ENCODE data around the gene RABL3.
"Not testable (repeated sequence)": the region's sequence is repeated elsewhere in the genome, so short reads cannot be mapped to it uniquely, and the experiment has no call there.

Gene RABL3, protein sequence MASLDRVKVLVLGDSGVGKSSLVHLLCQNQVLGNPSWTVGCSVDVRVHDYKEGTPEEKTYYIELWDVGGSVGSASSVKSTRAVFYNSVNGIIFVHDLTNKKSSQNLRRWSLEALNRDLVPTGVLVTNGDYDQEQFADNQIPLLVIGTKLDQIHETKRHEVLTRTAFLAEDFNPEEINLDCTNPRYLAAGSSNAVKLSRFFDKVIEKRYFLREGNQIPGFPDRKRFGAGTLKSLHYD

DNA sequence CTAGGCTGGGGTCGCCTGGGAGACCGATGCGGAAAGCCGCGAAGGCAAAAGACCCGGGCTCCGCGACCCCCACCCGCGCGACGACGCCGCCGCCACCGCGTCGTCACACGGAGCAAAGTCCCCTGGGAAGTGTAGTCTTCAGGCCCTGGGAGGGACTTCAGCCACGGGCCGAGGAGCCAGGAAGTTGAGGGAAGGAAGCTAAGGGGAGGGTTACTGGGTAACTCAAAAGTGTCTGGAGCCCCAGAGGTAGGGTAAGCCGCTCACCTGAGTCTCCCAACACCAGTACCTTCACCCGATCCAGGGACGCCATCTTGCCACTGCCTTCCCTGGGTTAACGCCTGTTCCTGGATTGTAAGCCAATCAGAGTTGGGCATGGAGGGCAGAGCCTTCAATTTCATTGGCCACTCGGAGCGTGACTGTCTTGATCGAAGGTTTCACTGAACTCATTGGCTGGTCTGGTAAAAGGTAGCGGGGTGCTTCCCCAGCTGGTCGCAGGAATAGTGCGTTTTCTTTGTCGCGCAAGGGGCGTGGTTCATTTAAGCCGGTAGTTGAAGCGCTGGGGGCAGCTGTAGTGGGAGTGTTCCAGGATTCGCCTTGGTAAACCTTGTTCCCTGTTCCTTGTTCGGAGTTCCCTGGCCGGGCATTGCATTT lies at the start of gene RABL3, which contains the start of gene GTF2E1:
TSS of gene RABL3 (minus strand) at position 319 of the 651 bp plus-strand sequence. CDS start at position 310, 9 bp downstream.
TSS of gene GTF2E1 (plus strand) at position 547 of the 651 bp plus-strand sequence. CDS start 7,809 bp downstream, outside the sequence.
- DNase-seq = peak; percentile 95 to 97

DNA sequence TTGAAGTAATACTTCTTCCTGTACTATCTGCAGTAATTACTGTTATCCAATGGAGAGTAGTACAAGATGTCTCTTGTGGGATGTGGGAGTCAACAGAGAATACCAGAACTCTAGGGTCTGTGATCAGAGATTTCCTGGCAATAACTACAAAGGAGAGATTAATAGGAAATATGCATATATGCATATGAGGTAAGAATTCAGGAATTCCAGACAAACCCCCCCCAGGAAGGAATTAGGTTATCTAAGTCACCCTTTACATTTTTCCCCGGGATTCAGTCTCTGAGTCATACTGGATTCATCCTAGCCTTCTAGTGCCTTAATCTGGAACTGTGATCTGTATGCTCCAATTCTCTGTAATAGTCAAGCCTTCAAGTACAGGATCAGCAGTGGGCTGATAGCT lies 49.6 kb upstream of the RABL3 start:
- DNase-seq = no peak

DNA sequence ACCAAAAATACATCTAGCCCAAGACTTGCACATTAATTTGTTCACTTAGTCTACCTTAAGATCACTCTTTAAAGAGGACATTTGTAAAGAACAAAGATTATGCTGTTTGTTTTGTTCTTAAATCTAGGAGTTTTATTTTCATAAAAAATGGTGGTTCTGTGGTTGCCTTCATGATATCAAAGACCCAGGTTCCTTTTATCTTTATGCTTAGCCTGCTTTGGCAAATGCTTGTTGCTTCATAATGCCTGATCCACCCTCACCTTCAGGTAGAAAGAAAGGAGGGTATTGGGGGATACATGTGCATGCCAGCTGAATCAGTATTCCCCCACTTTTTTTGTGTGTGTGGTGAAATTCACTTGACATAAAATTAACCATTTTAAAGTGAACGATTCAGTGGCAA lies 48.7 kb upstream of the RABL3 start:
- no peak for DNase-seq

DNA sequence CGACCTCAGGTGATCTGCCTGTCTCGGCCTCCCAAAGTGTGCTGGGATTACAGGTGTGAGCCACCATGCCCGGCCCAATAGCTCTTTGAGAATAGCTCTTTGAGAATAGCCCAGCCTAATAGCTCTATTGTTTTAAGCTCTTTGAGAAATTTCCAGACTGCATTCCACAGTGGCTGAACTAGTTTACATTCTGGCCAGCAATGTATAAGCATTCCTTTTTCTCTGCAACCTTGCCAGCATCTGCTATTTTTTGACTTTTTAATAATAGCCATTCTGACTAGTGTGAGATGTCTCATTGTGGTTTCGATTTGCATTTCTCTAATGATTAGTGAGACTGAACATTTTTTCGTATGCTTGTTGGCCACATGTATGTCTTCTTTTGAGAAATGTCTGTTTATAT lies 43.5 kb upstream of the RABL3 start:
- DNase-seq = not testable (repeated sequence)

DNA sequence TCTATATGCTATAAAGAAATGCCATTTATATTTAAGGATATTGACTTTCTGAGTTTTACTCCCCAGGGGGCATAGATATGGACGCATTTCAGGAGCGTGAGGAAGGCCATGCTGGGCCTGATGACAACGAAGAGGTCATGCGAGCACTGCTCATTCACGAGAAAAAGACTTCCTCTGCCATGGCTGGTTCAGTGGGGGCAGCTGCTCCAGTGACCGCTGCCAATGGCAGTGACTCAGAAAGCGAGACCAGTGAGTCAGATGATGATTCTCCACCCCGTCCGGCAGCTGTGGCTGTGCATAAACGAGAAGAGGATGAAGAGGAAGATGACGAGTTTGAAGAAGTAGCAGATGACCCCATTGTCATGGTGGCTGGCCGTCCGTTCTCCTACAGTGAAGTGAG lies 38.7 kb upstream of the RABL3 start:
- DNase-seq = peak in 1 of 2 experiments; percentile 19

DNA sequence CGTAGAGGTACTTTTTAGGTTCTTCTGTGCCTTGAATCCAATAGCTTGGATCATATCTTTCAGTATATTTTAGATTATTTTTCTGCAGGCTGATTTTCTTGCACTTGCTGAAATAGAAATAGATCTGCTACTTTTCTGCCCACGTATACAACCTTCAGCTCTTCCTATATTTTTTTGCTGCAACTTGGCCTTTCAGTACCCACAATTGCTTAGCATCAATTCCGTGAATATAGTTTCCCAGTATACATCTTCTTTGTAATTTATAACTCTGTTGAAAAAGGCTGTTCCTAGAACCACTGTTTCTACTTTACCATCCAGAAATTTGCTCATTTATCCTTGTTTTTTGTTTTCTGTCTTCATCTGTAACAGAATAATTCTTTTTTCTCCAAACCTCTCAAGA lies 36.5 kb upstream of the RABL3 start:
- DNase-seq = no peak

DNA sequence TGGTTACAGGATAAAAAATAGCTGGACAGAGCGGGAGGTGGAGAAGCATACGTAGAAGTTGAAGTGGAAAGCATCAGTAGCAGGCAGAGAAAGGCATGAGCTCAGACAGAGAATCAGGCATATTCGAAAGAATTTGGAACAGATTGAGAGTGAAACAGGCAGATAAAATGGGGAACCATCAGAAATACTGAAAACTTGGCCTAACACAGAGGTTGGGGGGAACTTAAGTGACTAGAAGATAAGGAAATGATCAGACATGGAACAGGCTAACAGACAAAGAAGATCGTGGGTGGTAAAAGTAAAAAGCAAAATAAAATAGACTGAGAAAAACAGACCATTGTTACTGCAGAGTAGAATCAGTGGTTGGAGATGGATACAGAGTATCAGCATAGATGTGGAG lies 33.1 kb upstream of the RABL3 start:
- no peak for DNase-seq

DNA sequence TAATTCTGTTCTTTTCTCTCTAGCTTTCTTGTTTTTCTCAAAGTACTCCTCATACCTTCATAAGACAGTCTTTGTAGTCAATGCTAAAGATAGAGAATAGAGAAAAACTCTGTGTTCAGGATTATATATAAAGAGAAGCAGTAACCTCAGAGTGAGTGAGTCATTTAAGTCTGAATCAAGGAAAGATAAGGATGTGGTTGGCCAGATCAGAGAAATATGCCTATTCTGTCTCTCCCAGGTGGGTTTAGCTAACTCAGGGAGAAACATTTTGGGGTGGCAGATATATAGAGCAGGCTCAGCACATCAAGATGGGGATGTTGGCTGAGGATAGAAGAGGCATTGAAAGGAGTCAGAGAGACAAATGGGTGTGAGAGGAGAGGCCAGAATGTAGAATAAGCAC lies 31.6 kb upstream of the RABL3 start:
- peak in 1 of 2 experiments; percentile 19 for DNase-seq

DNA sequence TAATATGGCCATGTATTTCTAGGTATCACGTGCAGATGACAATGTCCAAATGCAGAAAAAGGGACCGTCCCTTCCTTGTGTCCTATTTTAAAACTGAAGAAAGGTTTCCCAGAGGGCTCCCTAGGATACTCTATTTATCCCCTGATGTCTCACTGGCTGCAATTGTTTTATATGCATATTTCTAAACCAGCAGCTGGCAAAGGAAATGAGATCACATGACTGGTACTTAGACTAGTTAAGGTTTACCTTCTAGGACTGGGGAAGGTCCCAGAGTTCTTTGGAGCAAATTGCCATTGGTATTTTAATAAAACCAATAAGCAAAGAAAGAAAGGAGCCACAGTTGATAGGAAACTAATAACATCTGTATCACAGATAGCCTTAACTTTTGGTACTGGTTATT lies 29.8 kb upstream of the RABL3 start:
- no peak for DNase-seq

DNA sequence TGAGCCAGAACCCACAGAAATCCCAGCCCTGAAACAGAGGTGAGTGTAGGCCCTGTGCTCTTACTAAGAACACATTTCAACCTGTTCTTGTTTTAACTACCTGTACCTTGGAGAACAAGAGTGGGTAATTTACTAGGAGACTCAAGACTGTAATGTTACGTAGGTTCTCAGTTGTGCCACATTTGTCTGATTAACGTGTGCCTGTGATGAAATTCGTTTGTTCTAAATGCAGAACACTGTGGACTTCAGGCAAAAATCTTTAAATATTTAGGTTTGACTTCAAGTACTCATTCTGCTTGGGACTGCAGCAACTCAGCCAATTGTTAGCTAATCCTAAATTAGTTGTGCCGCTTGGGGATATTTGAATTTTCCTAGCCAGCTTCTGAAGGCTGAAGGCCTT lies 28.6 kb upstream of the RABL3 start:
- DNase-seq = no peak

DNA sequence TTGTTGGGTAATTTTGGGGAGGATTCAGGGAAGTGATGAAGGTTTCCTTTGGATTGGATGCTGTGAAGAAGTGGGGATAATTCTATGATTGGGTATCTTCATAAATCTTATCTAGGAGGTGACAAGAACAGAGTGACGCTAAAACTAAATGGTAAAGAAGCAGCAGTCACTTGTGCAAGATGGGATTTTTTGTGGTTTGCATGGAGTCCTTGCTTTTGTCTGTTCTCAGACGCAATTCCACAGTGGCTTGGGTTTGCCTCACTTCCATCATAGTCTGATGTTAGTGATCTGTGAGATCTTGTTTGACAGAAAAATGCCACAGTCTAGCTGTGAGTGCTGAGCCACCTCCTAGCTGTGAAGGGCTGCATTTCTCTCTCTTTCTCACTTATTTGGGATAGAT lies 27.1 kb upstream of the RABL3 start:
- DNase-seq = no peak

DNA sequence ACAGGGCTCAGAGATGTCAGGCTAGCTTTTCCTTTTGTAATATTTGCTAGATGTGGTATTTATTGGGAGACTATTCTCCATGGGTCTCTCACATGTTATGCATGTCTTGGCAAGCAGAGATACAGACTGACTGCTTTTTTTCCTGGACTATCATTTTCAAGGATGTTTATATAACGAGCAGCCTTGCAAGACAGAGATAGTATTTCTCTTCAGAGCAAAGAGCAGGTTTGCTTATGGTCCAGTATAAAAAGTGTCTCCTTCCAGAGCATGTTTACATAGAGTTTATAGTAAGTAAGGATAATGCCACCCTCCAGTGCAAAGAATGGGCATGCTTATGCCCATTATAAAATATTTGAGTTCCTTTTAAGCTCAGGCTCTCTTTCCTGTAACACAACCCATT lies 24.8 kb upstream of the RABL3 start:
- DNase-seq = no peak

DNA sequence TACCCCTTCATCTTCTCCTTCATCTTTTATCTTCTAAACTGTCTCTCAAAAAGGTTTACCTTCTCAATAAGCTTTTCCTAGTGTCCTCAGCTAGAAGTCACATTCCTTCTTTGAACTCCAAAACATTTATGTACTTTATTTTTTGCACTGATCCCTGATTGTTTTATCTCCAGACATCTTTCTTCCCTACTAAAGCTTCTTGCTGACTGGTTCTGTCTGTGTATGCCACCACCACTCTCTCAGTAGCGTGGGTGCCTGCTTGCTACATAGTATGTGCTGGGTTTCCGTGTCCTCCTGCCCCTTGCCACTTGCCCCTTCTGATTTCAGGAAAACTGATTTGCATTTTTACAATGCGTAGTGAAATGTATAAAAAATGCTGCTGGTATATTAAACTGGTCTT lies 24.3 kb upstream of the RABL3 start:
- no peak for DNase-seq

DNA sequence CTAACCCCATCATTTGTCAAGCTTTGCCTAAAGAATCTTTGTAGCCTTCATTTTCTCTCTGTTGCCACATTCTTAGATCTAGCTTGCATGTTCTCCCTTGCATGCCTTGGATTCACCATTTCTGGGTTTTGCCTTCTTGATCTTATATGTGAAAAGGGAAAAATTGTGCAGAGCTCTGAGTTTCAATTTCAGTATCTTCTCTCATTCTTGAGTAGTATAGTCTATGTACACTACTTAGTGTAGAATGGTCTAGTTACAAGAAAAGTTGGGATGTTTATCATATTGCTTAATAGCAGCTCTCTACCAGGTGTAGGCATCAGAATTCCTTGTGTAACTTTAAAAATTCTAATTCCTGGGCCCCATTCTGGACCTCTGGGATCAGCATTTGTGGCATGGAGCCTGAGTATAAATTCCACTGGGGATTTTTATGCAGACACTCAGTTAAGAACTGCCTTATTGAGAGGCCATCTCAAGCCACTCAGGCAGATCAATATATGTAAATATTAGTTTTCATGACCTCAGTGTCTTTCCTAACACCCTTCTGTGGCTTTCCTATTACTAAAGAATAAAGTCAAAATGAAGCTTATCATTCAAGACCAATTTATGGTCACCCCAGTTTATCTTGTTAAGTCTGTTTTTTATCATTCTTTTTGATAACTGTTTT lies 23.6 kb upstream of the RABL3 start:
- no peak for DNase-seq

DNA sequence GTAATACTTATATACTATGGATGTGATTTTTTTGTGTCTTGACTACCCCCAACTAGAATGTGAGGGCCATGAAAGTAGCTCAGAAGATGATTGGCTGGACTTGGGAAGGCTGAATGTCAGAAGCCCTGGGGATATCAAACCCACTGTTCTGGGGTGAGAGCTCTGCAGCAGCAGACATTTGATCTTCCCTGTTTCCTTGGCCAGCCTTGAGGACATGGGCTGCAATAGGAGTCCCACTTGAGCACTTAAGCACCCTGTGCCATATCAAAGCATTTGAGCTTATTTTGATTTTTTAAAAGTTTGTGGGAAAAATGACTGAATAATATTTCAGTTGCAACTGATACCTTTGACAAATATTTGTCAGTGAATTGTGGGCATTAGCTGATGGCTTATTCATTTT lies 21.9 kb upstream of the RABL3 start:
- DNase-seq = no peak

DNA sequence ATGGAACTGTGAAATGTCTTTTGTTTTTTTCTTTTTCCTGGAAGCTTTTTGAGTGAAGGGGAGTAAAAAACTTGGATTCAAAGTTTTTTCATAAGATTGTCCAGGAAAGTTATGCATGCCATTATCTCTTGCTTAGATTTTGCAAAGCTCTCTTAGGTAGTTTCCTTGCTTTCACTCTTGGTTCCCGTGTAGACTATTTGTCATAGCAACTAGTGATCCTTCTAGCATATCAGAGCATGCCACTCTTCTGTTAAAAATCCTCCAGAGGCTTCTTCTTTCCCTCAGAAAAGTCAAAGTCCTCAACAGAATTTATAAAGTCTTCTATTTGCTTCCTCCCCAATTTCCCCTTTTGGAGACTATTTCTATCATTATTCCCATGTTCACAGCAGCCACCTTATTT lies 21.3 kb upstream of the RABL3 start:
- DNase-seq = no peak

DNA sequence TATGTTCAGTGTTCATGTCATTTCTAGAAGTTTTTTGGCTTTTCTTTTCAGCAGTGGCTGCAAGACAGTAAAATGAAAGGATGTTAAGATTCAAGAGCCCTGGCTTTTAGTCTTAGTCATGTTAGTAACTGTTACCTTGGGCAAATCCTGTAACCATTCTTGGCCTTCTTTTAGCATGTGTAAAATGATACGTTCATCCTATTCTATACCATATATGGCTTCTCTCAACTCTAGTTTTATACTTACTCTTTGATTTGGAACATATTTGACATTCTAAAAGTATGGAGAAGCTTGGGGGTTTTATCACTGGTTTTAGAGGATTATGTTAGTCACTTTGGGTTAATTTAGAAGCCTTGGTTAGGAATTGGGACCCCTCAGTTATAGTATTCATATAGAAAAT lies 20.3 kb upstream of the RABL3 start:
- DNase-seq = no peak

DNA sequence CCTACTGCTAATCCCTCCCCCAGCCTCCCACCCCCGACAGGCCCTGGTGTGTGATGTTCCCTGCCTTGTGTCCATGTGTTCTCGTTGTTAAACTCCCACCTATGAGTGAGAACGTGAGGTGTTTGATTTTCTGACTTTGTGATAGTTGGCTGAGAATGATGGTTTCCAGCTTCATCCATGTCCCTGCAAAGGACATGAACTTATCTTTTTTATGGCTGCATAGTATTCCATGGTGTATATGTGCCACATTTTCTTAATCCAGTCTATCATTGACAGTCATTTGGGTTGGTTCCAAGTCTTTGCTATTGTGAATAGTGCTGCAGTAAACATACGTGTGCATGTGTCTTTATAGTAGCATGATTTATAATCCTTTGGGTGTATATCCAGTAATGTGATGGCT lies 16.2 kb upstream of the RABL3 start:
- not testable (repeated sequence) for DNase-seq

DNA sequence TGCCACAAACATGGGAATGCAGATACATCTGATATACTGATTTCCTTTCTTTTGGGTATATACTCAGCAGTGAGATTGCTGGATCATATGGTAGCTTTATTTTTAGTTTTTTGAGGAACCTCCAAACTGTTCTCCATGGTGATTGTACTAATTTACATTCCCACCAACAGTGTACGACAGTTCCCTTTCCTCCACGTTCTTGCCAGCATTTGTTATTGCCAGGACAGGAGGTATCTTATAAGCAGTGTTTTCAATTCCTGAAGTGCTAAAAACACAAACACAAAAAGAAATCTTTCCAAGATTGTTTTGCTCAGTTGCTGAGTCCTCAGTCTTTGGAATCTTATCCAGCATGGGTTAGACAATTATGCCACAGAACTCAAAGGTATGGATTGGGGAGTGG lies 13.7 kb upstream of the RABL3 start:
- DNase-seq = no peak

DNA sequence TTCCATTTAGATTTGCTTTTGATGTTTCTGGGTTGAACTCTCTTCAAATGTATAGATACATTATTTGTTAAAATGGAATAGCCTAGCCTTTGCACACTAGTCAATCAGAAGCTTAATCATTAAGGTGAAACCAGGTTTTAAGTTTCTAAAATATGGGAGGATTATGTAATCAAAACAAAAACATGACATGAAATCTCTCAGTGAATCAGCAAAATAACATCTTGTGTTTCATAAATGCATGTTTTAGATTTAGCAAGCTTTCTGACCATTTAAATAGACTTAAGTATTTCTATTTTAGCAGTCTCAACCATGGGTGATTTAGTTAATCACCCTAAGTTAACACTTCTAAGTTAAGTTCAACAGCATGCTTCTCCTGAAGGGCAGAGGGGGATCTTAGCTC lies 11.5 kb upstream of the RABL3 start:
- DNase-seq = no peak

DNA sequence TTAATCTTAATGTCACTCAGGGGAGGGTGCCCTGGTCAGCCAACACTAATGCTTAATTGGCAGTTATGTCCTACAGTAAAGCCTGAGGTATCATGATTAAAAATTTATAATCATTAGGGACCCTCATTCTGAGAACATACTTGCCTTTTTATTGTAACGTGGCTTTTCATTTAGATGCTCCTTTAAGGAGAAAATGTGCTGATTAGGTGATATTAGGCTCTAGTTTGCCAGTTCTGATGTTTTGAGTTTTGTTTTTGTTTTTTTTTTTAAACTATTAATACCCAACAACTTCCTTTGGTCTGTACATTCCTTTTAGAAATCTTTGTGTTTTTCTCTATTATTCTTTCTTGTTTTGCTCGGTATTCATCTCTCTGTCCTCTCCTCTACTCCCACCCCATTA lies 10.5 kb upstream of the RABL3 start:
- DNase-seq = no peak

DNA sequence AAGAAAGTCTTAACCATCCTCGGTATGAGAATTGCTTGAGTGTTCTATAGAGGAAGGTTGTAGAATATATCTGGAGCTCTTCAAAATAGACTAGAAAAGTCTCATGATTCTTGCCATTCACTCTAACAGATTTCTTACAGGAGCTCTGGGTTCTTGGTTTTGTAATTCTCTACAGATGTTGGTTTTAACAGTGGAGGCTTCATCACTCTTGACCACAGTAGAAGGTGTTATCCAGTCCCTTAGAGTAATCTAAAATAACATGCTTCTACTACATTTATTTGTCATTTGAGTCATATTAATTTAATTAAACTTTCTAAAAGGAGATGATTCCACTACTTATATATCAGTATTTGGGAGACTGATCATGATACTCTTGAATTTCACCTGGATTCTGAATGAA lies 9.9 kb upstream of the RABL3 start:
- no peak for DNase-seq

DNA sequence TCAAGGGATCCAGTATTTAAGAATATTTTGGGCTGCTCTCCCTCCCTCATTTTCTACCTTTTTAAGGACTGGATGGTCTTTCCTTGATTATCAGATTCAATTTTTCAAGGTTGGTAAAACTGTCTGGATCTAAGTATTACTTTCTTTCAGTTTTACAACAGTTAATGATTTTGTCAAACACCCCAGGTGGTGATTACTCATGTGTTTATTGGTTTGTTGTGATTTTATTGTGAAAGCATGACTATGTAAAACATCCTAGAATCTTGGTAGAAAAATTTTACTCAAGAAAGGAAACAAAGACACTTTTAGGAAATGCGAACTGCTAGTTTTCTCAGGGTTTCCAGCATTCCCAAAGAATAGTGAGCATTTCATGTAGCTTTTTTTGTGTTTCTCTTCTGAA lies 7.5 kb upstream of the RABL3 start:
- no peak for DNase-seq

DNA sequence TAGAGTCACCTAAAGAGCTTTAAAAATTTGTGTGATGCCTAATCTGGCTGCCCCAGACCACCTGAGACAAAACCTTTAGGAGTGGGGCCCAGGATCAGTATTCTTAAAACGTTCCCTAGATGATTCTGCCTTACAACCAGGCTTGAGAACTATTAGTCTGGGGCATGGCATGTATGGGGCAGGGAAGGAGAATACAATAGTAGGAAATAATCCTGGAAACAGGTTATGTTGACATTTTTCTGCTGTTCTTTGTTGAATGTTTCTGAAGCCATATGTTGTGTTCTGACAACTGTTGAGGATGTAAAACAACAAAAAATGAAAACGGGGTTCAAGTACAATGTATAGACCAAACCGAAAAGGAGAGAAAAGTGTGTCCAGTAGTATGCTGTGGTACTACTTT lies 3.1 kb upstream of the RABL3 start:
- no peak for DNase-seq

All from activated T-cell treated with anti-CD3 and anti-CD28 coated beads, Interleukin-2, amount 50 U/mL, for 48 hours (primary cell).